Suprapubic skin (tissue), 4 donors: Measurements from ENCODE around the gene PDE4D. TPM values are rescaled to one million over a fixed set of nuclear protein-coding genes. Genes with fewer than 3 reads are reported as not detected.

Source experiments
- DNase-seq, 2 donors: peaks; one replicate each; pipeline ENCODE4 v3.0.0-alpha.2; 2019; ENCODE audit warnings: low spot score in 2 of 2
- H3K27ac ChIP-seq: fragments of 200-600 bp; sonication (generic); one replicate; pipeline ENCODE4 v1.5.1; 2019
- H3K27me3 ChIP-seq: fragments of 200-600 bp; sonication (generic); one replicate; pipeline ENCODE4 v1.5.1; 2019
- H3K36me3 ChIP-seq: fragments of 200-600 bp; sonication (generic); one replicate; pipeline ENCODE4 v1.5.1; 2019
- H3K4me1 ChIP-seq: fragments of 200-600 bp; sonication (generic); one replicate; pipeline ENCODE4 v1.5.1; 2019
- H3K4me3 ChIP-seq: fragments of 200-600 bp; sonication (generic); one replicate; pipeline ENCODE4 v1.5.1; 2019; ENCODE audit warnings: mild to moderate bottlenecking
- H3K9me3 ChIP-seq: fragments of 200-600 bp; sonication (generic); one replicate; pipeline ENCODE4 v1.5.1; 2019
- EP300 ChIP-seq: sonication (generic); formaldehyde crosslinking; IDR thresholded peaks from one replicate; pipeline ENCODE4 v1.6.1; 2017; ENCODE audit warnings: antibody characterized with exemption
- POLR2A ChIP-seq, 2 donors: fragments of 450-650 bp; IDR thresholded peaks; one replicate each; pipeline ENCODE4 v1.6.1; 2017; ENCODE audit warnings: antibody characterized with exemption in 2 of 2, mild to moderate bottlenecking in 2 of 2, moderate library complexity in 2 of 2
- POLR2AphosphoS5 ChIP-seq, 3 donors: sonication (generic); formaldehyde crosslinking; IDR thresholded peaks; one replicate each; pipeline ENCODE4 v1.6.1; 2017; ENCODE audit warnings: antibody characterized with exemption in 3 of 3
- WGBS: methylation state at CpG from one replicate; pipeline ENCODE4 v1.1.5; 2018; 5-methylcytosine and 5-hydroxymethylcytosine counted together
- total RNA-seq, 4 donors: library from RNA; depleted of rRNA; stranded (reverse); fragments of >200 nt; gene quantifications; one replicate each; pipeline ENCODE4 v1.1.0, GENCODE V29; 2016
- TF ChIP-seq, protein P1 (sequence below), 2 donors: fragments of 200-600 bp in 1 of 2; fragments of 450-650 bp in 1 of 2; sonication (generic) in 1 of 2; IDR thresholded peaks; one replicate each; pipeline ENCODE4 v1.5.1; 2016 to 2019; ENCODE audit warnings: antibody characterized with exemption in 2 of 2, mild to moderate bottlenecking in 1 of 2, moderate library complexity in 1 of 2

The PDE4D gene
- total RNA-seq, 4 donors from 2014 or later = 26.8 to 57.2 (median 29.9) TPM

DNA sequence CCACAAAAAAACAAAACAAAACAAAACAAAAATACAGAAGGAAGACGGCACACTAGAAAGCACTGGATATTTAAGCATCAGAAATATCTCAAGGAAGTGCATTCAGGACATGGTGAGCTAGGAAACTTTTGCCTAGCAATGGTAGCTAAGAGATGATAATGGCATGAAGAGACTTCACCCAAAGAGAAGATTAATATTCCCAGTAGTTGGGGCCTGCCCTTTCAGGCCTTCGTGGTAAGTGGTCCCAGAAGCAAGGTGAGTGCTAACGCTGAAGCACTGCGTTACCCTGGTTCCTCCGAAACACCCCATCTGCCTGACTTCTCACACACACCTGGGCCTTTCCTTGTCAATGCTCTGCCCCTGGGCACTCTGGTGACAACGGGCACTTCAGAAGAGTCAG, 725.5 kb downstream of the PDE4D start:
- Histone ChIP-seq H3K4me1 (no peaks in the 10 kb centered on the region), H3K4me3 (no peak overlapping the region), H3K36me3 (no peaks in the 10 kb centered on the region), H3K27me3 (no peaks in the 10 kb centered on the region), H3K9me3 (no peaks in the 10 kb centered on the region), H3K27ac (no peak overlapping the region)
- no peak for DNase-seq
- 84% methylated on average over 6 of the region's 6 CpGs for WGBS
- TF ChIP-seq, protein P1, sequence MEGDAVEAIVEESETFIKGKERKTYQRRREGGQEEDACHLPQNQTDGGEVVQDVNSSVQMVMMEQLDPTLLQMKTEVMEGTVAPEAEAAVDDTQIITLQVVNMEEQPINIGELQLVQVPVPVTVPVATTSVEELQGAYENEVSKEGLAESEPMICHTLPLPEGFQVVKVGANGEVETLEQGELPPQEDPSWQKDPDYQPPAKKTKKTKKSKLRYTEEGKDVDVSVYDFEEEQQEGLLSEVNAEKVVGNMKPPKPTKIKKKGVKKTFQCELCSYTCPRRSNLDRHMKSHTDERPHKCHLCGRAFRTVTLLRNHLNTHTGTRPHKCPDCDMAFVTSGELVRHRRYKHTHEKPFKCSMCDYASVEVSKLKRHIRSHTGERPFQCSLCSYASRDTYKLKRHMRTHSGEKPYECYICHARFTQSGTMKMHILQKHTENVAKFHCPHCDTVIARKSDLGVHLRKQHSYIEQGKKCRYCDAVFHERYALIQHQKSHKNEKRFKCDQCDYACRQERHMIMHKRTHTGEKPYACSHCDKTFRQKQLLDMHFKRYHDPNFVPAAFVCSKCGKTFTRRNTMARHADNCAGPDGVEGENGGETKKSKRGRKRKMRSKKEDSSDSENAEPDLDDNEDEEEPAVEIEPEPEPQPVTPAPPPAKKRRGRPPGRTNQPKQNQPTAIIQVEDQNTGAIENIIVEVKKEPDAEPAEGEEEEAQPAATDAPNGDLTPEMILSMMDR (IDR thresholded peaks at IDR 0.05) = no peak
- TF ChIP-seq POLR2A (IDR thresholded peaks at IDR 0.05) (no peak), EP300 (no peak), POLR2AphosphoS5 (IDR thresholded peaks at IDR 0.05) (no peak)

DNA sequence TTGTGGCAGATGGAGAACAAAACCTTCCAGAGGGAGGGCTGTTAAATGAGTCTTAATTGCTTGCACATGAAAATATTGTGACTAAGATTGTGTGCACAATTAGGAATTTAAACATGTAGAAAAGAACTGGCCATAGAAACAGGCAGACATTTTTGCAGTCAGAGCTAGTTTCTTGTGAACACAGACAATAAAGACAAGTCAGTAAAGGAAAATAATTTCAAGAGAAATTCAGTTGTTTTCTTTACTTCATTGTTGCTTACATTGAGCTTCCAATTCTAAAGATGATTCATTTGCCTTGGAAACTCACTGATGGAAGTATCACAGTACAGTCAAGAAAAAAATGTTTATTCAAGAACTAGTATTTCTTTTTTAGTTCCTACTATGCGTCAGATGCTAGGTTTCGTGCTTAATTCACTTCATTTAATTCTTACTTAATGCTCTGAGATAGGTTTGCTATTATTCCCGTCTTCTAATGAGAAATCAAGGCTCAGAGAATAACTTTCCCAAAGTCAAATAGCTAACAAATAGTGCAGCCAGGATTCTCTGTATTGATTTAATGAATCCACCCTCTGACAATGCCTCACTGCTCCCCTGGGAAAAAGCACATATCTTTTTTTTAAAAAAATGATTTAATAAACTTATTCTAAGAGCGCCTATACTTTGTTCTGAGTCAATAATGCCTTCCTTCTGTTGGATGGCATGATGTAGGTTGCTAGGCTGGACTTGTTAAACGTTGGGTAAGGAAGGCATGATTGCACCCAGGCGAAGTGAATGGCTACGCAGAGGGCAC, 729.3 kb downstream of the PDE4D start:
- no peak for DNase-seq
- TF ChIP-seq, protein P1 (IDR thresholded peaks at IDR 0.05) = no peak
- Histone ChIP-seq H3K27me3 (no peaks in the 10 kb centered on the region), H3K27ac (no peak overlapping the region), H3K4me3 (no peak overlapping the region), H3K4me1 (no peaks in the 10 kb centered on the region), H3K9me3 (no peaks in the 10 kb centered on the region), H3K36me3 (no peaks in the 10 kb centered on the region)
- 72% methylated on average over 7 of the region's 7 CpGs for WGBS

DNA sequence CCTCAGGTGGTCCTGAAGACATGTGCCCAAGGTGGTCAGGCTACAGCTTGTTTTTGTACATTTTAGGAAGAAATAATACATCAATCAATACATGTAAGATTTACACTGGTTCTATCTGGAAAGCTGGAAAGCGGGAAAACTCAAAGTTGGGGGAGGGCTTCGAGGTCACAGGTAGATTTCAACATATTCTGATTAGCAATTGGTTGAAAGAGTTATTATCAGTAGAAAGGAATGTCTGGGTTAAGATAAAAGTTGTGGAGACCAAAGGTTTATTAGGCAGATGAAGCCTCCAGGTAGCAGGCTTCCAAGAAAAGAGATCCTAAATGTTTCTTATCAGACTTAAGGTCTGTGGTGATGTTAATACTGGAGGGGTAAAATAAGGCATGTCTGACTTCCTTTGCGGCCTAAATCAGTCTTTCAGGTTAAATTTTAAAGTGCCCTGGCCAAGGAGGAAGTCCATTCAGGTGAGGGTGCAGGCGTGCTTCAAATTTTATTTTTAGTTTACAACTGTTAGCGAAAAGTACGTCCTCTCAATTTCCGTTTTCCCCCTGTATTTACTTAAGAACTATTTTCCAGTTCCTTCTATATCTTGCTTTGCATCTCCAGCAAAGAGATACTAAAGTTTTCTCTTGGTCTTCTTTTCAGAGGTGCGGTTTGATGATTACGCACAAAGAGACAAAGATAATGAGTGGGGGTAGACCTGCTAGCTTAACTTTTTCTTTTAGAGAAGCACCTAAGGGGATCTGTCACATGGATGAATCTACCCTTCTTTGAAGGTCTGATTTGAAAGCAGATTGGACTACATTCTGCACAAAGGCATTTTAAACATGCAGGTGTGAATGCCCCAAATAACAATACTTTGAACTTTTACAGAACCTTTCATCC, 732.1 kb downstream of the PDE4D start:
- Histone ChIP-seq H3K4me1 (no peaks in the 10 kb centered on the region), H3K27ac (no peak overlapping the region)
- 96% methylated on average over 9 of the region's 9 CpGs for WGBS

DNA sequence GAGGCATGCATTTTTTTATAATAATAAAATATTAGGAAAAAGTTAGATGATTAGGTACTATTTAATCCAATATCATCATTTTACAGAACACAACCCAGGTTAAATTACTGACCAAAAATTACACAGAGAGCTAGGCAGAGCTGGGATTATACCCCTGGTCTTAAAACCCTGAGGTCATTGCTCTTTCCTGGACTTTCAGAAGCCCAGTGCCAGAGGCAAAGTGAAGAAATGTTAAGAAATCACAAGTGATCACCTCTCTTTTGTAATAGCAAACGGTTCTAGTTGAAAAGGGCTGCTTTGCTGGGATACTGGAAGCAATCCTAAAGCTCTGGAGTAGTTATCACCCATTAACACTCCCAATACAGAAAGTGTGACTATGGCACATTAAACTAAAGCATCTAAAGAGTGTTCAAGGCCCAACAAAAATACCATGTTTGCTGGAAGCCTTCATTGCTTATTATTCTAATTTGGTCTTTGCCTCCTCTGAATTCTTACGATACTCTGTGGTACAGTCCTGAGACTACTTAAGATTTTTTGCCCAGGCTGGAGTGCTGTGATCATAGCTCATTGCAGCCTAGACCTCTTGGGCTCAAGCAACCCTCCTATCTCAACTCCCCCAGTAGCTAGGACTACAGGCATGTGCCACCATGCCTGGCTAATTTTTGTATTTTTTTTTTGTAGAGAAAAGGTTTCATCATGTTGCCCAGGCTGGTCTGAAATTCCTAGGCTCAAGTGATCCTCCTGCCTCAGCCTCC, 734.7 kb downstream of the PDE4D start:
- no peaks in the 10 kb centered on the region for H3K4me1 ChIP-seq
- H3K9me3 ChIP-seq = no peaks in the 10 kb centered on the region
- no peaks in the 10 kb centered on the region for H3K27me3 ChIP-seq
- H3K27ac ChIP-seq = no peak overlapping the region
- DNase-seq = no peak
- no peak overlapping the region for H3K4me3 ChIP-seq
- no peaks in the 10 kb centered on the region for H3K36me3 ChIP-seq
- TF ChIP-seq EP300 (no peak), POLR2A (IDR thresholded peaks at IDR 0.05) (no peak), POLR2AphosphoS5 (IDR thresholded peaks at IDR 0.05) (no peak)
- TF ChIP-seq, protein P1 (IDR thresholded peaks at IDR 0.05) = no peak
- whole genome bisulfite sequencing = 39% methylated on average over 2 of the region's 2 CpGs

More for the DNA sequence above, 732.1 kb downstream of the PDE4D start:
- no peak for TF ChIP-seq POLR2A (IDR thresholded peaks at IDR 0.05)
- TF ChIP-seq EP300 = no peak
- no peak for TF ChIP-seq POLR2AphosphoS5 (IDR thresholded peaks at IDR 0.05)
- TF ChIP-seq, protein P1 (IDR thresholded peaks at IDR 0.05) = no peak
- no peaks in the 10 kb centered on the region for H3K27me3 ChIP-seq
- H3K36me3 ChIP-seq = no peaks in the 10 kb centered on the region
- H3K9me3 ChIP-seq = no peaks in the 10 kb centered on the region
- no peak for DNase-seq
- no peak overlapping the region for H3K4me3 ChIP-seq
